HPDE6-E6E7 (cell line): ENCODE results near the gene SLC15A4.
"Not testable (repeated sequence)": the region's sequence is repeated elsewhere in the genome, so short reads cannot be mapped to it uniquely, and the experiment has no call there.

ENCODE experiments used
- DNase-seq: peaks from one replicate; pipeline ENCODE4 v3.0.0; 2011; ENCODE audit warnings: missing footprints; ENCODE audit errors: extremely low spot score

The SLC15A4 gene

DNA sequence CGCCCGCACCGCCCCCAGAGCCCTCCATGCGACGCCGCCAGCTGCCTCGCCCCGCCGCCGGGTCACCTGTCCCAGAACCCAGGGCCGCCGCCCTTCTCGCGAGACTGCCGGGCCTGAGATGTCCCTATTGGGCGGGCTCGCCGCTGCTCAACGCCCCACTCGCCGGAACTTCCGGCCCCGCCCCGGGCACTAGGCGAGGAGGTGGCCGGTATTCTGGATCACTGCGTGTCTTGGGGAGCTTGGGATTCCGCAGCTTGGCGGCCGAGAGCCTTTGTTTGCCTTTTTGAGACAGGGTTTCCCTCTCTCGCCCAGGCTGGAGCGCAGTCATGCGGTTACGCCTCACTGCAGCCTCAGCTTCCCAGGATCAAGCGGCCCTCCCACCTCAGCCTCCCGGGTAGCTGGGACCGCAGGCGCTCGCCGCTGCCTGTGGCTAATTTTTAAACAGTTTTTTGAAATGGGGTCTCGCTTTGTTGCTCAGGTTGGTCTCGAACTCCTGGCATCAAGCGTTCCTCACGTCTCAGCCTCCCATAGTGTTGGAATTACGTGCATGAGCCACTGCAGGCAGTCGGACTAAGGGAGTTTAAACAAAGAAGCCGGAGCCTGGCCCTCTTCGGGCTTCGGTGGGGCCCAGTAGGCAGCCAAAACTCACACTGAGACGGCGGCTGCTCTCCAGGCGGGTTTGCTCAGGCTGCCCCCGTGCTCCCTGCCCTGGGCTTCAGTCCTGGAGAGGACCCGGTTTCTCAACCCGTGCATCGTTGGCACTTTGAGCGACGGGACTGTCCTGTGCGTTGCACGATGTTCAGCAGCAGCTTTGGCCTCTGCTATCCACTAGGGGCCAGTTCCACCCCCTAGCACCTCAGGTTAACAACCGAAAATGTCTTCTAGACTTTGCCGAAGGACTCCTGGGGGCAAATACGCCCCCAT is at the start of gene SLC15A4:
SLC15A4 (minus strand) TSS at position 43 of the 924 bp plus-strand sequence; CDS start at position 28, 15 bp downstream.
- DNase-seq = peak; percentile 97

DNA sequence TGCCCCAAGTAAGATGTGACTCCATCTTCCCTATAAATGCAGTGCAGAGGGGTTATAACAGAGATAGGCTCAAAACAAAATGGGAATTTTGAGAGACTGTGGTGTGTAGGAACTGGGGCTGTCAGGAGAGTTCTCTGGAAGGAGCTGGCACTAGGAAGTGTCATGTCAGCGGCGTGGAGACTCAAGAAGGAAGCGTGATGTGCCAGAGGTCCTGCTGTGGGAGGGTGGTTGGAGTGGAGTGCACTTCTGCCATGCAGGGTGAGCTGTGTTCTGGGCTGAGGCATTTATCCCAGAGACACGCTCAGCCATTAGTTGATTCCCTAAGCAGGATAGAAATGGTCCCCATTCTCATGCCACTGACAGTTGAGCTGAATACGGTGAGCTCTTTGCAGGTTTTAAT is 48.5 kb upstream of the SLC15A4 start:
- no peak for DNase-seq

DNA sequence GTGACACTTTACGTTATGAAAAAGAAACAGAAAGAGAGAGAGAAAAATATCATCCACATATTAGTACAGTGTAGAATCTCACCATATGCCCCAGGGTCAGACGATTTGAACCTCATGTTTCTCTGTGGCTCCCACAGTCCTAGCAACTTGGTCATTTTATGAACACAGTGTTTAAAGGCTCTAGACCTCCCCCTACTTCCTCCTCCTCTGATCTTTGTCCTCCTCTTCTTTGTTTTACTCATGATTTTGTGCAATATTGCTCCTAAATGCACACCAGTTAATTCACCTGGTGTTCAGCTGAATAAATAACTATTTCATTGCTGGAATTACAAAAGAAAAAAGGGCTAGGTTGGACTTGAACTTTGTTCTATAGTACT is 47.7 kb upstream of the SLC15A4 start:
- no peak for DNase-seq

DNA sequence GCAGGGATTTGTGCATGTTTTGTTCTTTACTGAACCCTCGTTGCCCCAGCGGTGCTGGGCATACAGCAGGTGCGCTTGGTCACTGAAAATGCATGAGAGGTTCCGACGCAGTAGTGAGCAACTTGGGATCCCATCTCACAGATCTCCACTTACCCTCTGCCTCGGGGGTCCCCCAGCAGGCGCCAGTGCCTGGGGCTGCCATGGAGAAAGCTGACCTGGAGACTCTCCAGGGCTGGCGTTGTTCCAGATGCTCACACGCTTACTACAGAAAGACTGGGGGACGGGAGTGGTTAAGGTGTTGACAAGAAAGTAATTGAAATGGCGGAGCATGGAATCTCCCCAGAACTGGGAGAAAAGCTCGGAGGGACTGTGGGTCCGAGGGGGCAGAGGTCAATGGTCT is 43.7 kb upstream of the SLC15A4 start:
- DNase-seq = no peak

DNA sequence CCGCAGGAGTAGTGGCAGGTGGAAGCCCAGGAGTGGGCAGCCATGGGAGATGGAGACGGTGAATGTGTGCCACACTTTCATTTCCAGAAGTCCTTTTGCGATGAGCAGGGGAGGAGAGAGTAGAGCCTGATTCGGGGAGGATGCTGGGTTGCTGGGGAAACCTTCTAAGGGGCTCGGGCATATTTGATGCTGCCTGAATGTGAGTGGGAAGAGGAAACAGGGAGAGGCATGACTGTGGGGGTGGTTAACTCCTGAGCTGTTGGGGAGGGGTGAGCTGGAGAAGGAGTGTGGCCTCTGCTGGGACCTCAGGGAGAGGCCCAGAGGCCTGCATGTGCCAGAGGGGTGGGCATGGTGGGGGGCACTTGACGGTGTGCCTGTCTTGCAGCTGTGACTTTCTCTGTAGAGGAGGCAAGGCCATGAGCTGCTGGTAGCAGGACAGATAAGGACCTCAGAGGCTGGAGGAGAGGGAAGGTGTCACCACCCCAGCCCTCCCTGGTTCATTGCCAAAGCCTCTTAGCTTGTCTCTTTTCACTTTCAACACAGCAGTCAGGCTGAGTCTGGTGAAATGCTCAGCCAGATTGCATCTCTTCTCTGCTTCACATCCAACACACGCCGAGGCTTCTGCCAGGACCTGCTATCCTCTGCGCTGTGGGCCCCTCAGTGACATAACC is 40.9 kb upstream of the SLC15A4 start:
- DNase-seq = no peak

DNA sequence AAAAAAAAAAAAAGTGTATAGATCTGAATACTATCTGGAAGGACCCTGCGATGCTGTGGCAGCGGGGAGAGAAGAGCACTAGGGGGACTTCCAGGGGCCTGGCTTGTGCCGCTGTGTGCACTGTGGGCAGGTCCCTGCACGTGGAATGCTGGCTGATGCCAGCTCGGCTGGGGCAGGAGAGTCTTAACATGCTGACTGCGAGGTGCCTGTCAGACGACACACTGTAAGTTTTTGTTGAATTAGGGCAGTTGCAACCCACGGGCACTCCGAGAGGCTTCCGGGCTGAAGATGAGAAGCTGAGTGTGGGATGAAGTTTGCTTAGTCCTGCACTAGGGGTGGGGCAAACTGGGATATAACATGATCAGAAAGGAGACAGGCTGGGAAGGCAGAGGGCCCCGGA is 40.2 kb upstream of the SLC15A4 start:
- DNase-seq = no peak

DNA sequence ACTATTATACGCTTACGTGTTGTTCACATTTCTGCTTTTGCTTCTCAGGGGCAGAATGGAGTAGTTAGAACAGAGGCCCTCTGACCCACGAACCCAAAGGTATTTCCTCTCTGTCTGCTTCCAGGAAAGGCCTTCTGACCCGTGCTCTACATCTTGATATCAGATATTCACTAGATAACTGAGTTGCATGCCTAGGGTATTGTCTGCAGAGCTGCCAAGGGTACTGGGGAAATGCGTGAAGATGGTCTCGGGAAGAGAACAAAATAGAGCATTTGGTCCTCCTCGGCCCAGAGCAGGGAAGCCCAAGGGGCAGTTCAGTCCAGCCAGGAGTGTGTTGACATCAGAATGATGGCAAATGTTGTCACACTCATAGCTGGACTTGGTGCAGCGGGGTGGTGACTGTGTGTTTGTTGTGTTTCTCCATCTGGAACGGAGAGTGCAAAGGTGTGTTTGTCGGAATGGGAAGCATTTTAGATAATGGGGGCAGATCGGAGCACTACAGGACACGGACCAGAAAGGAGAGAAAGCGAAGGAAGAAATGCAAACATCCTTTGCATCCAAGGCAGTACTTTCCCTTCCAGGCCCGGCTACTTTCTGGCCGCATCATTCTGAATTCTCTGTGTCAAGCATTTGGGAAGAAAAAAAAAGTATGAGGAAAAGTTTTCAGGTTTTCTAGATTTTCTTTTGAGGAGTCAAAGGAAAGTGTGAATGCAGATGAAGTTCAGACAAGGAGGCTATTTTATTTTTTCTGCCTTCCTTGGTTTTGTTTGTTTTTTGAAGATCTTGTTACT is 37.7 kb upstream of the SLC15A4 start:
- DNase-seq = no peak

DNA sequence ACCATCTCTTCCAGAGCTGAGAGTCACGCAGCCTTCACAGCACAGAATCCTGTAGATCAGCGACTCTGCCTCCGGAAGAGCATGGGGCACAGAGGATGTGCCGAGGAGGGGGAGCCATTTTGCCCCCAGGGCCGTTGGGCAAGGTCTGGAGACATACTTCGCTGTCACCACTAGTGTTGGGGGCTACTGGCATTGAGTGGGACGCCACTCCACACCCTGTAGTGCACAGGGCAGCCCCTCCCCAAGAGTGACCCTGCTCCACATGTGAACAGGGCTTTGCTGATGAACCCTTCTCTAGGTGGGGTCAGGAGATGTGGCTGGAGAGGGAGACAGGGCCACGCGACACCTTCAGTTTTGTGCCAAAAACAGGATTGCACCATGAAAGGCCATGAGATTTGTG is 35.6 kb upstream of the SLC15A4 start:
- DNase-seq = no peak

DNA sequence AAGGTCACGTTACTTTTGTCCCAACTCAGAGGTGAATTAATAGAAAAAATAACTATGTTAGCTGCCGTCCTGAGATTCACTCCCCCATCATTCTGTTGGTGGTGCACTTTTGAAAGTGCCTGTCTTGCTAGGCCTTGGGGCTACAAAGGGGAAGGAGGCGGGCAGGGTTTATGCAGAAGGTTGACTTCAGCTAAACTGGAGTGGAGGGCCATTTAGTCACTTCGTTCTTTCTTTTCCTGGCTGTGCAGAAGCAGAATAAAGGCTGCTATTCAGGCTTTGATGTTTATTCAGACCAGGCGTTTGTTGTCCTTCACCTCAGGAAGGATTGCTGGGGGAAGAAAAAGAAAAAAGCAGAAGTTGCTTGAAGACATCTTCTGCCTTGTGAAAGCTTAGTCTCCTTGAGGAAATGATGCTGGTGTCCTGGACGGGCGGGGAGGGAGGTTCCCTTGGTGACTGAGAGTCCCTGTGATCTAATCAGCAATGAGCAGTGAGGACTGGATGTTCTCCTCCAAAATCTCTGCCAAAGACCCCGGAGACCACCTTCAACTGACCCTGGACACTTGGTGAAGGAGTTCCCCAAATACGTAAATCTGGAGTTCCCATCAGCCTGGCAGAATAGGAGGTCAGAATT is 33.5 kb upstream of the SLC15A4 start:
- DNase-seq = no peak

DNA sequence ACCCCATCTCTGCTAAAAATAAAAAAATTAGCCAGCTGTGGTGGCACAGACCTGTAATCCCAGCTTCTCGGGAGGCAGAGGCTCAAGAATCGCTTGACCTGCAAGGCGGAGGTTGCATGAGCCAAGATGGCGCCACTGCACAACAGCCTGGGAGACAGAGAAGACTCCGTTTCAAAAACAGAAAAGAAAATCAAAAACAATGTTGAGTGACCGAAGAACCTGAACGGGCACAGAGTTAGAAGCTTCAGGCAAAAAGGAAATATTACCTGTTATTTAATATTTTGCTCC is 33.0 kb upstream of the SLC15A4 start:
- DNase-seq = no peak

DNA sequence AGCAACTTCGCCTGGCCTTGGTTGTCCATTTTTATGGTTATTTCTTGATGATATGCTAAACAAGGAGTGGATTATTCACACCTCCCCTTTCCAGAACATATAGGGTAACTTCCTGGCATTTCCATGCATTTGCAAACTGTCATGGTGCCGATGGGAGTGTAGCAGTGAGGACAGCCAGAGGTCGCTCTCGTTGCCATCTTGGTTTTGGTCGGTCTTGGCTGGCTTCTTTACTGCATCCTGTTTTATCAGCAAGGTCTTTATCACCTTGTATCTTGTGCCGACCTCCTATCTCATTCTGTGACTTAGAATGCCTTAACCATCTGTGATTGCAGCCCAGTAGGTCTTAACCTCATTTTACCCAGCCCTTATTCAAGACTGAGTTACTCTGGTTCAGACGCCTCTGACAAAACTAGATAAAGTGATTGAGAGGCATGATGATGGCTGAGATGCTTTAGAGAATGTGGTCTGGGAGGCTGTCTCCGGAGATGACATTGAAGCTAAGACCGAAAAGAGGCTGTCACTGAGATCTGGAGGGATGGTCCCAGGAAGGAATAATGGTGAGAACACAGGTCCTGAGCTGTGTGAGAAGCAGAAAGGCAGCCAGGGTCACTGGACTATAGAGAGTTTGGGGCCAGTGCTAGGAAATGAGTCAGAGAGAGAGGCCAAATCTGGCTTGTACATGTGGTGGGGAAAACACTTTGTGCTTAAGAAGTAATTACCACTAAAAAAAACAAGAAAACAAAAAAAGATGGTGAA is 32.5 kb upstream of the SLC15A4 start:
- DNase-seq = no peak

DNA sequence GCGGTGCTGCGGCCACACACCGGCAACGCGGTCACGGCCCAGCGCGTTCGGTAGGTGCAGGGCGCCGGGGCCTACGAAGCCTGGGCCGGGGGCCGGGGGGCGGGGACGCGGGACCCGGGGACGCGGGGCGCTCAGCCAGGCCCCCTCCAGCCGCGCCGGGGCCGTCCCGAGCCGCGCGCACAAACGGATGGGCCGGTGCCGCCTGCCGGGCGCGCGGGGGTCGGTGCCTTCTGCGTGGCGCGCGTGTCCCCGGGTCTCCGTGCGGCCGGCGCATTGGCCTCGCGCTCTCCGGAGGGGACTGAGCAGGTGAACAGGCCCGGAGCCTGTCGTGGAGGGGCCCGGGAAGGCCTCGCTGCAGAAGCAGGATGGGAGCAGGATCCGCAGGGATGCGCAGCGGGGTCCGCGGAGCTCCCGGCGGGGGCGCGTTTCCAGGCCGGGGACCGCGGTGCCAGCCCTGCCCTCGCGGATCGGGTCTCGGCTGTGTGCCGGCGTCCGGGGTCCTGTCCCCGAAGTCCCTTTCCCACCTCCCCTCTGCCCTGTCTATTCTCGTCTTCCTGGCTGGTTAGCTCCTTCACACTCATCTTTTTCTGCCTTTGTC is 29.9 kb upstream of the SLC15A4 start:
- no peak for DNase-seq

DNA sequence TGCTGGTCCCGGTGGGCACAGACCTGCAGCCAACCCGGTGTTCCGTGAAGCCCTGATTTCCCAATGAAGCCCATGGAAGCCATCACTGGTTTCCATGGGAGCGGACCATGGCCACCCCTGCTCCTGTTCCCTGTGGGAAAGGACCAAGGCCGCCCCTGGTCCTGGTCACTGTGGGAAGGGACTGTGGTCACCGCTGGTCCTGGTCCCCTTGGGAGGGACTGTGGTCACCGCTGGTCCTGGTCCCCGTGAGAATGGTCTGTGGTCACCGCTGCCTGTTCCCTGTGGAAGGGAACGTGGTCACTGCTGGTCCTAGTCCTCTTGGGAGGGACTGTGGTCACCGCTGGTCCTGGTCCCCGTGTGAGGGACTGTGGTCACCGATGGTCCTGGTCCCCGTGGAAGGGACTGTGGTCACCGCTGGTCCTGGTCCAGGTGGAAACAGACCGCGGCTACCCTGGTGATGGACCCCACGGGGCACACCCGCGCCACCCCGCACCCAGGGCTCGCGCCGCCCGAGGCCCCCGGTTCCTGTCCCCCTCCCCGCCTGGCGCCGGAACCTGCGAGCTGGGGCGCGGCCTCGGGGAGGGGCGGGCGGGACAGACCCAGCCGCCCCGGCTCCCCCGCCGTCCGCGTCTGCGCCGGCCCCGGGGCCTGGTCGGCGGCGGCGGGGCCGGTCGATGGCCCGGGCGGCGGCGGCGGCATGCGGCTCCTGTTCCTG is 29.3 kb upstream of the SLC15A4 start, which contains the start of gene GLT1D1:
GLT1D1 (plus strand) TSS at position 594 of the 715 bp plus-strand sequence; CDS start at position 698, 104 bp downstream.
- DNase-seq = no peak

DNA sequence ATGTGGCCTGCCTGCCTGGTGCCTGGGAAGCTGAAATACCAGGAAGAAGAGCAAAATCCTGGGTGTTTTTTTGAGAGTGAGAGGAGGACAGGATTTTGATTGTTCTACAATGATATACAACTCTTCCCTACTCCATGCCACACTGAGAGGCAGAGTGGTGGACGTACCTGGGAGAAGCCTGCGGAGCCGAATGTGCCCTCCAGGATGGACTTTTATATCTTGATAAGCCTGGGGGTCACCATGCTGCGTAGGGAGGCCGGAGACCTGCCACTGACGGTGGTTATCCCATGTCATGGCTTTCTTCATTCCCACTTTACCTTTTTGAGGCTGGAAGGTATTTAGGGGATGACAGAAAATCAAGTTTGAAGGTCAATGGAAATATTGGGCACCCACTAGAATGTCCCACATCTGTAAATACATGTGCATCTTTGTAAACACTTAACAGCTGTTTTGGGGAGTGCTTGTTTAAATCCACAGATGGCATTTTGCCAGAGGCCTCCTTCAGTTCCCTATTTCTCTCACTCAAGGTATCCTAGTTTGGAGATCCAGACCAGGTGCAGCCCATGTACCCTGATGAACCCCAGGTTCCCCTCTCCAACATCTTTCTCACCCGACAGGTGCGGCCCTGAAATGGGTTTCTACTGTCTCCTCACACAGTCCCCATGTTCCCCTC is 28.4 kb upstream of the SLC15A4 start:
- DNase-seq = no peak

DNA sequence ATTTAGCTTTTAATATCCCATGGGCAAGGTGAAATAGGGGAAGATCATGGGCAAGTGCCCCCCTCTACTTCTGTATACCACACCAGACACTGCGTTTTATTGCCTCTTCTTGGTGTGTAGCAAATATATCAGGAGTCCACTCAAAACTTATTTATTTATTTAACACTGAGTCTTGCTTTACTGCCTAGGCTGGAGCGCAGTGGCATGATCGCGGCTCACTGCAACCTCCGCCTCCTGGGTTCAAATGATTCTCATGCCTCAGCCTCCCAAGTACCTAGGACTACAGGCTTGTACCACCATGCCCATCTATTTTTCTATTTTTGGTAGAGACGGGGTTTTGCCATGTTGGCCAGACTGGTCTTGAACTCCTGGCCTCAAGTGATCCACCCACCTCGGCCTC is 27.7 kb upstream of the SLC15A4 start:
- DNase-seq = not testable (repeated sequence)

DNA sequence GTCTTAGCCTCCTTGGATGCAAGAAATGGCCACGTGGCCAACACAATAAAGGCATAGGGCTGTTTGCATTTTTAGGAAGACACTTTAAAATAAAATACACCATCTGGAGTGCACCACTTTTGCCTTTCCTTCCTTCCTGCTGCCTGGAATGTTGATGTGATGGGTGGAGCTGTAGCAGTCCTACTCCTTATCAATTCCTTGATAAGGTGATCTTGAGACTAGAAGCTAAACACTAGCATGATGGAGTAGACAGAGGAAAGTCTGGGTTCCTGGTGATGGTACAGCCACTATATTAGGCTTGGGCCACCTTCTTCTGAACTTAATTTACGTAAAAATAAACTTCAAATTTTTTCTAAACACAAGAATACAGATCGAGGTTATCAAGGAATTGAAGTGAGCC is 26.6 kb upstream of the SLC15A4 start:
- DNase-seq = no peak

DNA sequence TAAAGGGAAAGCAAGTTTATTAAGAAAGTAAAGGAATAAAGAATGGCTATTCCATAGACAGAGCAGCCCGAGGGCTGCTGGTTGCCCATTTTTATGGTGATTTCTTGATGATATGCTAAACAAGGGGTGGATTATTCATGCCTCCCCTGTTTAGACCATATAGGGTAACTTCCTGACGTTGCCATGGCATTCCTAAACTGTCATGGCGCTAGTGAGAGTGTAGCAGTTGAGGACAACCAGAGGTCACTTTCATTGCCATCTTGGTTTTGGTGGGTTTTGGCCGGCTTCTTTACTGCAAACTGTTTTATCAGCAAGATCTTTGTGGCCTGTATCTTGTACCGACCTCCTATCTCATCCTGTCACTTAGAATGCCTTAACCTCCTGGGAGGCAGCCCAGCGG is 26.0 kb upstream of the SLC15A4 start:
- not testable (repeated sequence) for DNase-seq

DNA sequence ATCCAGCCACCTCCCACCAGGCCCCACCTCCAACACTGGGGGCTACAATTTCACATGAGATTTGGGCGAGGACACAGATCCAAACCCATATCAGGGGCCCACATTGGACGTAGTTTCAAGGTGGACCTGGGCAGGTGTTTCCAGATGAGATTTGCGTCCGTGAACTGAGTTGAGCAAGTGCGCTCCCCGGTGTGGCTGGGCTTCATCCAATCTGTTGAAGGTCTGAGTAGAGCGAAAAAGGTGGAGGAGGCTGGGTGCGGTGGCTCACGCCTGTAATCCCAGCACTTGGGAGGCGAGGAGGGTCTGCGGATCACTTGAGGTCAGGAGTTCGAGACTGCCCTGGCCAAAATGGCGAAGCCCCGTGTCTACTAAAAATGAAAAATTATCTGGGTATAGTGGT is 24.6 kb upstream of the SLC15A4 start:
- DNase-seq = no peak

DNA sequence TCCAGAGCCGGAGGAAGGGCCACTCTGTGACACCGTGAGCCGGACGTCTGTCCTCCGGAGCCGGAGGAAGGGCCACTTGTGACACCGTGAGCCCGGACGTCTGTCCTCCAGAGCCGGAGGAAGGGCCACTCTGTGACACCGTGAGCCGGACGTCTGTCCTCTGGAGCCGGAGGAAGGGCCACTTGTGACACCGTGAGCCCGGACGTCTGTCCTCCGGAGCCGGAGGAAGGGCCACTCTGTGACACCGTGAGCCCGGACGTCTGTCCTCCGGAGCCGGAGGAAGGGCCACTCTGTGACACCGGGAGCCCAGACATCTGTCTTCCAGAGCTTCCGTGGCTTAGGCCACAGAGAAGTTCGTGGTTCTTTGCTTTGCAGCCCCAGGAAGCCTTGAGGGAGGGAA is 22.9 kb upstream of the SLC15A4 start:
- DNase-seq = not testable (repeated sequence)
